ENCODE data around the gene TNFAIP8L1.

Gene TNFAIP8L1

GRCh38 chr19:4618019-4618418, 21.3 kb upstream of the TNFAIP8L1 start:
- H2AFZ ChIP-seq (ENCODE audit: low read length), result no peak overlapping the region
- H3K36me3 ChIP-seq (ENCODE audit: insufficient read depth, low read length), result no peaks in the 10 kb centered on the region
- H3K4me1 ChIP-seq (ENCODE audit: insufficient read depth, low read length, poor library complexity, severe bottlenecking), result no peaks in the 10 kb centered on the region
- H3K79me2 ChIP-seq (ENCODE audit: insufficient read depth, low read length), result no peaks in the 10 kb centered on the region
- H4K20me1 ChIP-seq (ENCODE audit: insufficient read depth, low read length, poor library complexity, severe bottlenecking), result no peaks in the 10 kb centered on the region
- no peaks in the 10 kb centered on the region for H3K9me2 ChIP-seq (replicated peaks; ENCODE audit: low read depth, low read length)
- H3K4me2 ChIP-seq (ENCODE audit: low read depth, low read length, poor library complexity, severe bottlenecking), result no peak overlapping the region
- no peak overlapping the region for H3K4me3 ChIP-seq (ENCODE audit: low read length, poor library complexity, severe bottlenecking)
- H3F3A ChIP-seq (ENCODE audit: low read depth), result no peaks in the 10 kb centered on the region
- no peak overlapping the region for H3K9ac ChIP-seq (ENCODE audit: low read depth, low read length, poor library complexity, severe bottlenecking)
- H3K9me3 ChIP-seq (ENCODE audit: insufficient read depth, low read depth, low read length), result no peaks in the 10 kb centered on the region
- no peaks in the 10 kb centered on the region for H3K27me3 ChIP-seq (ENCODE audit: insufficient read depth, low read length, poor library complexity, severe bottlenecking)
- TF ChIP-seq CTCF (conservative IDR thresholded peaks at IDR 0.05; ENCODE audit: low read length) (no peak), EZH2phosphoT487 (IDR thresholded peaks at IDR 0.05; ENCODE audit: borderline replicate concordance) (no peak)

DNA sequence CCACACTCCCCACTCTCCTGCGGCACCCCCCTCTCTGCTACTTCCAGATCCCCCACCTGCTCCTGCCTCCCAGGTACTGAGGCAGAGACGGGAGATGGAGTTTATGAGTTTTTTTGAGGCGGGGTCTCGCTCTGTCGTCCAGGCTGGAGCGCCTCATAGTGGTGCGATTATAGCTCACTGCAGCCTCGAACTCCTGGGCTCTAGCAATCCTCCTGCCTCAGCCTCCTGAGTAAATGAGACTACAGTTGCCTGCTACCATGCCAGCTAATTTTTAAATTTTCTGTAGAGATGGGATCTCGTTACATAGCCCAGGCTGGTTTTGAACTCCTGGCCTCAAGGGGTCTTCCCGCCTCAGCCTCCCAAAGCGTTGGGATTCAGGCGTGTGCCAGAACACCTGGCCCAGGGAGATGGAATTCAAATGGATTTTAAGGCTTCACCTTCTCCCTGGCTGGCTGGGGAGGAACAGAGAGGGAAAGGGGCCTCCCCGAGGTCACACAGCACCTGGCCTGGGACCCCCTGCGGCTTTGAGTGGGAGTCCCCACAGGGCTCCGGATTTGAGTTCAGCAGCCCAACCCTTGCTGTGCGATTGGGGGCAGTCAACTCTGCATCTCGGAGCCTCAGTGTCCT, 19.5 kb upstream of the TNFAIP8L1 start:
- Histone ChIP-seq H4K20me1 (ENCODE audit: insufficient read depth, low read length, poor library complexity, severe bottlenecking) (no peaks in the 10 kb centered on the region), H3K36me3 (ENCODE audit: insufficient read depth, low read length) (no peaks in the 10 kb centered on the region), H2AFZ (ENCODE audit: low read length) (no peak overlapping the region), H3K9me3 (ENCODE audit: insufficient read depth, low read depth, low read length) (no peaks in the 10 kb centered on the region), H3K9ac (ENCODE audit: low read depth, low read length, poor library complexity, severe bottlenecking) (no peak overlapping the region), H3K79me2 (ENCODE audit: insufficient read depth, low read length) (no peaks in the 10 kb centered on the region), H3K9me2 (replicated peaks; ENCODE audit: low read depth, low read length) (no peaks in the 10 kb centered on the region), H3K4me2 (ENCODE audit: low read depth, low read length, poor library complexity, severe bottlenecking) (no peak overlapping the region), H3F3A (ENCODE audit: low read depth) (no peaks in the 10 kb centered on the region), H3K4me3 (ENCODE audit: low read length, poor library complexity, severe bottlenecking) (no peak overlapping the region), H3K4me1 (ENCODE audit: insufficient read depth, low read length, poor library complexity, severe bottlenecking) (no peaks in the 10 kb centered on the region), H3K27me3 (ENCODE audit: insufficient read depth, low read length, poor library complexity, severe bottlenecking) (no peaks in the 10 kb centered on the region)
- TF ChIP-seq CTCF (conservative IDR thresholded peaks at IDR 0.05; ENCODE audit: low read length), result no peak
- TF ChIP-seq EZH2phosphoT487 (IDR thresholded peaks at IDR 0.05; ENCODE audit: borderline replicate concordance), result no peak

DNA sequence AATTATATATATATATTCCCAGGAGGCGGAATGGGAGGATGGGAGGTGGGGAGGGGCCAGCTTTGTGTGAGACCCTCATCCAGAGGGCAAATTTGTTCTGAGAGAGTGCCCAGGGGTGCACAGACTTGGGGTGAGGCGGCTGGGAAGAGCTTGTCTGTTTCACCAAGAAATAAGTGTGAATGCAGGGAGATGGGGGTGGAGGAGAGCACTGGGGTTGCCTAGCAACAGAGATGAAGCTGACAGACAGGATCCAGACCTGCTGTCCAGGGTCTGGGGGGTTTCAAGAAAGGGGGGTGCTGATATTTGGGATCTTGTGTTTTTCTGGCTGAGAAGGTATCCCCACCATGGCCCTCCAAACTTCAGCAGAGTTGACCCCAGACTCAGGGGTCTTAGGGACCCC, 18.6 kb upstream of the TNFAIP8L1 start:
- Histone ChIP-seq H3K9me3 (ENCODE audit: insufficient read depth, low read depth, low read length) (no peaks in the 10 kb centered on the region), H2AFZ (ENCODE audit: low read length) (no peak overlapping the region), H3K4me1 (ENCODE audit: insufficient read depth, low read length, poor library complexity, severe bottlenecking) (no peaks in the 10 kb centered on the region), H3K79me2 (ENCODE audit: insufficient read depth, low read length) (no peaks in the 10 kb centered on the region), H3K9me2 (replicated peaks; ENCODE audit: low read depth, low read length) (no peaks in the 10 kb centered on the region), H3K9ac (ENCODE audit: low read depth, low read length, poor library complexity, severe bottlenecking) (no peak overlapping the region), H3K36me3 (ENCODE audit: insufficient read depth, low read length) (no peaks in the 10 kb centered on the region), H3F3A (ENCODE audit: low read depth) (no peaks in the 10 kb centered on the region), H3K4me3 (ENCODE audit: low read length, poor library complexity, severe bottlenecking) (no peak overlapping the region), H4K20me1 (ENCODE audit: insufficient read depth, low read length, poor library complexity, severe bottlenecking) (no peaks in the 10 kb centered on the region), H3K4me2 (ENCODE audit: low read depth, low read length, poor library complexity, severe bottlenecking) (no peak overlapping the region), H3K27me3 (ENCODE audit: insufficient read depth, low read length, poor library complexity, severe bottlenecking) (no peaks in the 10 kb centered on the region)
- TF ChIP-seq CTCF (conservative IDR thresholded peaks at IDR 0.05; ENCODE audit: low read length) (no peak), EZH2phosphoT487 (IDR thresholded peaks at IDR 0.05; ENCODE audit: borderline replicate concordance) (no peak)

All from Loucy (cell line).